HepG2 (cell line): ENCODE data around the gene HID1. TPM values are rescaled to one million over a fixed set of nuclear protein-coding genes. Genes with fewer than 3 reads are reported as not detected.

Experiments
- ATAD3A ChIP-seq: sonication (generic); formaldehyde crosslinking; IDR thresholded peaks from 2 replicates; pipeline ENCODE4 v1.4.0; 2020; ENCODE audit warnings: missing genetic modification reagents
- ATM ChIP-seq: fragments of 450-650 bp; IDR thresholded peaks from 2 replicates; pipeline ENCODE4 v1.7.1; 2017; ENCODE audit warnings: mild to moderate bottlenecking, borderline replicate concordance
- ELF1 ChIP-seq: sonication (generic); formaldehyde crosslinking; IDR thresholded peaks from 2 replicates; pipeline ENCODE4 v1.4.0; 2020; ENCODE audit warnings: missing genetic modification reagents
- ERF ChIP-seq: IDR thresholded peaks from 2 replicates; pipeline ENCODE4 v1.6.1; 2018; ENCODE audit warnings: missing biosample characterization, missing genetic modification reagents
- GTF3A ChIP-seq: sonication (generic); formaldehyde crosslinking; conservative IDR thresholded peaks from 2 replicates; pipeline ENCODE4 v1.4.0; 2020; ENCODE audit warnings: mild to moderate bottlenecking, missing genetic modification reagents
- HIVEP1 ChIP-seq: sonication (generic); formaldehyde crosslinking; IDR thresholded peaks from 2 replicates; pipeline ENCODE4 v1.4.0; 2020; ENCODE audit warnings: mild to moderate bottlenecking, missing genetic modification reagents
- HOXD1 ChIP-seq: sonication (generic); formaldehyde crosslinking; IDR thresholded peaks from 2 replicates; pipeline ENCODE4 v1.5.0; 2020; ENCODE audit warnings: missing genetic modification reagents
- MXI1 ChIP-seq: IDR thresholded peaks from 3 replicates; pipeline ENCODE4 v1.6.1; 2012; ENCODE audit warnings: low read depth, low read length, inconsistent platforms, borderline replicate concordance
- NCOA5 ChIP-seq: sonication (generic); formaldehyde crosslinking; IDR thresholded peaks from 2 replicates; pipeline ENCODE4 v1.4.0; 2020; ENCODE audit warnings: missing genetic modification reagents
- POLR2AphosphoS5 ChIP-seq: IDR thresholded peaks from 2 replicates; pipeline ENCODE4 v1.6.1; 2012; ENCODE audit warnings: low read depth, low read length
- TEAD2 ChIP-seq: sonication (generic); formaldehyde crosslinking; IDR thresholded peaks from 2 replicates; pipeline ENCODE4 v1.9.0; 2021; ENCODE audit warnings: missing genetic modification reagents
- XRCC5 ChIP-seq: fragments of 200-400 bp; formaldehyde crosslinking; optimal IDR thresholded peaks from 2 replicates; pipeline ENCODE3; 2017; ENCODE audit warnings: mild to moderate bottlenecking, low read length
- ZNF292 ChIP-seq: sonication (generic); formaldehyde crosslinking; IDR thresholded peaks from 2 replicates; pipeline ENCODE4 v1.8.1; 2022; ENCODE audit warnings: mild to moderate bottlenecking, low read depth, missing genetic modification reagents, borderline replicate concordance
- ZNF317 ChIP-seq: sonication (generic); formaldehyde crosslinking; IDR thresholded peaks from 2 replicates; pipeline ENCODE4 v1.5.0; 2020; ENCODE audit warnings: mild to moderate bottlenecking, missing genetic modification reagents
- ZNF460 ChIP-seq: sonication (generic); formaldehyde crosslinking; IDR thresholded peaks from 2 replicates; pipeline ENCODE4 v1.5.1; 2020; ENCODE audit warnings: missing genetic modification reagents, mild to moderate bottlenecking, borderline replicate concordance
- ZNF616 ChIP-seq: sonication (generic); formaldehyde crosslinking; IDR thresholded peaks from 2 replicates; pipeline ENCODE4 v1.5.0; 2020; ENCODE audit warnings: low read depth, mild to moderate bottlenecking, missing genetic modification reagents
- ZNF781 ChIP-seq: sonication (generic); formaldehyde crosslinking; IDR thresholded peaks from 2 replicates; pipeline ENCODE4 v1.5.1; 2020; ENCODE audit warnings: borderline replicate concordance, mild to moderate bottlenecking, missing genetic modification reagents; ENCODE audit errors: not compliant biosample characterization
- ZNF839 ChIP-seq: sonication (generic); formaldehyde crosslinking; IDR thresholded peaks from 2 replicates; pipeline ENCODE4 v1.4.0; 2020; ENCODE audit warnings: missing genetic modification reagents, mild to moderate bottlenecking, borderline replicate concordance
- ZNF883 ChIP-seq: sonication (generic); formaldehyde crosslinking; IDR thresholded peaks from 2 replicates; pipeline ENCODE4 v1.5.1; 2020; ENCODE audit warnings: mild to moderate bottlenecking, missing genetic modification reagents; ENCODE audit errors: not compliant biosample characterization
- polyA plus RNA-seq, 8 experiments: library from polyadenylated mRNA; depleted of rRNA in 3 of 8; stranded (reverse) in 7 of 8; unstranded in 1 of 8; fragments of >200 nt; fragmentation: Illumina TruSeq in 4 of 8; extraction: Trizol in 4 of 8; gene quantifications; 2 replicates each; pipeline versions ENCODE4 v1.2.1 to v1.2.3, GENCODE V29; 2011 to 2016; ENCODE audit warnings: low read depth in 4 of 8, missing spikeins in 1 of 8, mixed read lengths in 1 of 8; ENCODE audit not compliant: insufficient read depth in 1 of 8
- total RNA-seq, 5 experiments: library from RNA; depleted of rRNA; stranded (reverse); fragments of >200 nt; fragmentation: Illumina TruSeq; extraction: Trizol; gene quantifications; 2 replicates each; pipeline ENCODE4 v1.2.3, GENCODE V29; 2016; ENCODE audit warnings: low read depth in 1 of 5
- TF ChIP-seq, protein P1 (sequence below): sonication (generic); formaldehyde crosslinking; IDR thresholded peaks from 2 replicates; pipeline ENCODE4 v1.5.0; 2020; ENCODE audit warnings: mild to moderate bottlenecking, missing genetic modification reagents
- TF ChIP-seq, protein P2 (sequence below), 2 experiments: IDR thresholded peaks; 2 replicates each; pipeline ENCODE4 v1.6.1; 2011 to 2012; ENCODE audit warnings: low read length in 2 of 2, borderline replicate concordance in 1 of 2, low read depth in 1 of 2, mild to moderate bottlenecking in 1 of 2, moderate library complexity in 1 of 2
- TF ChIP-seq, protein P3 (sequence below): sonication (generic); formaldehyde crosslinking; IDR thresholded peaks from 2 replicates; pipeline ENCODE4 v1.5.0; 2020; ENCODE audit warnings: missing genetic modification reagents
- TF ChIP-seq, protein P4 (sequence below): sonication (generic); formaldehyde crosslinking; IDR thresholded peaks from 2 replicates; pipeline ENCODE4 v1.5.0; 2020; ENCODE audit warnings: missing genetic modification reagents, mild to moderate bottlenecking, borderline replicate concordance

HID1 gene
- total and polyA plus RNA-seq, 2 of the 13 experiments (the other 11 are each of a cell fraction or from before 2014, with no cell fraction given), result 2.1 to 10.6 TPM

DNA sequence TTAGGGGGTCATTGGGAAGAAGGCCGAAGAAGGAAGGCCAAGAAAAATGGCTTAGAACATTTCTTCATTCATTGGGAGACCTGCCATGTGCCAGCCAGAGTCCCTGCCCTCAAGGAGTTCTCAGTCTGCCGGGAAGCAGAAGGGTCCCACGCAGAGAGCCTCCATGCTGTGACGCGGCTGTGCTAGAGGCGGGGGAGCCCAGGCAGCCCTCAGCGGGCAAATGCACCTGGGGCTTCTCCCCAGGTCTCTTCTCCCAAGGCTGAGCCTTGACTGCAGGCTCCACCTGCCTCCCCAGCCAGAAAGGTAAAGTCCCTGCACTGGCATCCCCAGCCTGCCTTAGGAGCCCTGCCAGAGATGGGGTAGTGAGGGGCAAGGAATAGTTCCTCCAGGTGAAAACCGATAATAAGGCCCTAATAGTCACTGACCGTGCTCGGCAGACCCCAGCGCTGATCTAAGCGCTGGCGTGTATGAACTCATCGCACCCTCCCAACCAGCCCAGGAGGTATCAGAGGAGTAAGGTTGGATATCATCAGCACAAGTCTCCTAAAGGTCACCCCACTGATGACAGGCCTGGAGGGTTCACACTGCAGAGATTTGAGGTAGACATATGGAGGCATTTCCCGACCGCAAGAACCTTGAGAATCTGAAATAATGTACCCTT, 8.9 kb upstream of the HID1 start (continued):
- TF ChIP-seq ZNF781 (peak; percentile 16), ATM (no peak), HOXD1 (no peak), ZNF317 (no peak), POLR2AphosphoS5 (no peak), ZNF839 (CRISPR knock-in tag) (no peak), GTF3A (CRISPR knock-in tag) (0 out of 2 replicates have a peak, but pooled peaks have one; percentile 18), MXI1 (no peak), NCOA5 (CRISPR knock-in tag) (no peak), ATAD3A (CRISPR knock-in tag) (no peak), ZNF292 (CRISPR knock-in tag) (0 out of 2 replicates have a peak, but pooled peaks have one; percentile 3), TEAD2 (CRISPR knock-in tag) (no peak), ZNF883 (CRISPR knock-in tag) (no peak), HIVEP1 (CRISPR knock-in tag) (no peak), ELF1 (no peak), ZNF616 (peak; percentile 14; the same call in 1 of the 2 replicates), XRCC5 (no peak), ERF (CRISPR knock-in tag) (no peak), ZNF460 (no peak)
- TF ChIP-seq, protein P1, sequence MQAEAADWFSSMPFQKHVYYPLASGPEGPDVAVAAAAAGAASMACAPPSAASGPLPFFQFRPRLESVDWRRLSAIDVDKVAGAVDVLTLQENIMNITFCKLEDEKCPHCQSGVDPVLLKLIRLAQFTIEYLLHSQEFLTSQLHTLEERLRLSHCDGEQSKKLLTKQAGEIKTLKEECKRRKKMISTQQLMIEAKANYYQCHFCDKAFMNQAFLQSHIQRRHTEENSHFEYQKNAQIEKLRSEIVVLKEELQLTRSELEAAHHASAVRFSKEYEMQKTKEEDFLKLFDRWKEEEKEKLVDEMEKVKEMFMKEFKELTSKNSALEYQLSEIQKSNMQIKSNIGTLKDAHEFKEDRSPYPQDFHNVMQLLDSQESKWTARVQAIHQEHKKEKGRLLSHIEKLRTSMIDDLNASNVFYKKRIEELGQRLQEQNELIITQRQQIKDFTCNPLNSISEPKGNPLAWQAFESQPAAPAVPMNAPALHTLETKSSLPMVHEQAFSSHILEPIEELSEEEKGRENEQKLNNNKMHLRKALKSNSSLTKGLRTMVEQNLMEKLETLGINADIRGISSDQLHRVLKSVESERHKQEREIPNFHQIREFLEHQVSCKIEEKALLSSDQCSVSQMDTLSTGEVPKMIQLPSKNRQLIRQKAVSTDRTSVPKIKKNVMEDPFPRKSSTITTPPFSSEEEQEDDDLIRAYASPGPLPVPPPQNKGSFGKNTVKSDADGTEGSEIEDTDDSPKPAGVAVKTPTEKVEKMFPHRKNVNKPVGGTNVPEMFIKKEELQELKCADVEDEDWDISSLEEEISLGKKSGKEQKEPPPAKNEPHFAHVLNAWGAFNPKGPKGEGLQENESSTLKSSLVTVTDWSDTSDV (CRISPR knock-in tag), result no peak
- TF ChIP-seq, protein P2, sequence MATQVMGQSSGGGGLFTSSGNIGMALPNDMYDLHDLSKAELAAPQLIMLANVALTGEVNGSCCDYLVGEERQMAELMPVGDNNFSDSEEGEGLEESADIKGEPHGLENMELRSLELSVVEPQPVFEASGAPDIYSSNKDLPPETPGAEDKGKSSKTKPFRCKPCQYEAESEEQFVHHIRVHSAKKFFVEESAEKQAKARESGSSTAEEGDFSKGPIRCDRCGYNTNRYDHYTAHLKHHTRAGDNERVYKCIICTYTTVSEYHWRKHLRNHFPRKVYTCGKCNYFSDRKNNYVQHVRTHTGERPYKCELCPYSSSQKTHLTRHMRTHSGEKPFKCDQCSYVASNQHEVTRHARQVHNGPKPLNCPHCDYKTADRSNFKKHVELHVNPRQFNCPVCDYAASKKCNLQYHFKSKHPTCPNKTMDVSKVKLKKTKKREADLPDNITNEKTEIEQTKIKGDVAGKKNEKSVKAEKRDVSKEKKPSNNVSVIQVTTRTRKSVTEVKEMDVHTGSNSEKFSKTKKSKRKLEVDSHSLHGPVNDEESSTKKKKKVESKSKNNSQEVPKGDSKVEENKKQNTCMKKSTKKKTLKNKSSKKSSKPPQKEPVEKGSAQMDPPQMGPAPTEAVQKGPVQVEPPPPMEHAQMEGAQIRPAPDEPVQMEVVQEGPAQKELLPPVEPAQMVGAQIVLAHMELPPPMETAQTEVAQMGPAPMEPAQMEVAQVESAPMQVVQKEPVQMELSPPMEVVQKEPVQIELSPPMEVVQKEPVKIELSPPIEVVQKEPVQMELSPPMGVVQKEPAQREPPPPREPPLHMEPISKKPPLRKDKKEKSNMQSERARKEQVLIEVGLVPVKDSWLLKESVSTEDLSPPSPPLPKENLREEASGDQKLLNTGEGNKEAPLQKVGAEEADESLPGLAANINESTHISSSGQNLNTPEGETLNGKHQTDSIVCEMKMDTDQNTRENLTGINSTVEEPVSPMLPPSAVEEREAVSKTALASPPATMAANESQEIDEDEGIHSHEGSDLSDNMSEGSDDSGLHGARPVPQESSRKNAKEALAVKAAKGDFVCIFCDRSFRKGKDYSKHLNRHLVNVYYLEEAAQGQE (IDR thresholded peaks at IDR 0.05; ENCODE audit: borderline replicate concordance in 1 of 2, low read depth in 1 of 2, low read length in 2 of 2), result no peak
- TF ChIP-seq, protein P3, sequence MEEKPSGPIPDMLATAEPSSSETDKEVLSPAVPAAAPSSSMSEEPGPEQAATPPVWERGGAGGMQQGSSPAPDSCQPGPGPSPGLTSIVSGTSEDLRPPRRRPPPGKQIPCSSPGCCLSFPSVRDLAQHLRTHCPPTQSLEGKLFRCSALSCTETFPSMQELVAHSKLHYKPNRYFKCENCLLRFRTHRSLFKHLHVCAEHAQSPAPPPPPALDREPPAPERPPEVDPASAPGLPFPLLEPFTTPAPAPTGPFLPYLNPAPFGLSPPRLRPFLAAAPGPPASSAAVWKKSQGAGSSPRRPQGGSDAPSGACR, result no peak
- TF ChIP-seq, protein P4, sequence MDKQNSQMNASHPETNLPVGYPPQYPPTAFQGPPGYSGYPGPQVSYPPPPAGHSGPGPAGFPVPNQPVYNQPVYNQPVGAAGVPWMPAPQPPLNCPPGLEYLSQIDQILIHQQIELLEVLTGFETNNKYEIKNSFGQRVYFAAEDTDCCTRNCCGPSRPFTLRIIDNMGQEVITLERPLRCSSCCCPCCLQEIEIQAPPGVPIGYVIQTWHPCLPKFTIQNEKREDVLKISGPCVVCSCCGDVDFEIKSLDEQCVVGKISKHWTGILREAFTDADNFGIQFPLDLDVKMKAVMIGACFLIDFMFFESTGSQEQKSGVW (CRISPR knock-in tag), result 0 out of 2 replicates have a peak, but pooled peaks have one; percentile 12
